Suppressor macrophage treated with lipopolysaccharide for 4 hours (primary cell): ENCODE measurements around the gene KCNH1.

ENCODE experiments used
- DNase-seq: peaks from one replicate; pipeline ENCODE4 v3.0.0-alpha.2; 2020

The KCNH1 gene

DNA sequence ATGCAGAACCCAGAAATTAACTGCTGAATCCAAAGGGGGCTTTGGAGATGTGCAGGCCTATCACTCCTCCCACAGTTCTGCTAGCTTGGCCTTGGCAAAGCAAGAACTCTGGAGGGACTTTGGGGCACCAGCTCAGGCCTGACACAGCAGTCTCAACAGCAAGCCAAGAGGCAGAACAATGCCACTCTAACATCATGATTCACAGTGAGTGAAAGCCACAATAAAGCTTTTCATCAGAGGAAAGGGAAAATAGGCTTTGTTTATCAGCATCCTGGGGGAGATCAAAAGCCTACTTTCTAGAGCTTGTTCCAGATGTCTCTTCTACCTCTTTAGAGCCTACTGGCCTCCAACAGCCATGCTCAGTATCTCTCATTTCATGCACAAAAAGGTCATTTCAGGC is 283.4 kb downstream of the KCNH1 start:
- no peak for DNase-seq

DNA sequence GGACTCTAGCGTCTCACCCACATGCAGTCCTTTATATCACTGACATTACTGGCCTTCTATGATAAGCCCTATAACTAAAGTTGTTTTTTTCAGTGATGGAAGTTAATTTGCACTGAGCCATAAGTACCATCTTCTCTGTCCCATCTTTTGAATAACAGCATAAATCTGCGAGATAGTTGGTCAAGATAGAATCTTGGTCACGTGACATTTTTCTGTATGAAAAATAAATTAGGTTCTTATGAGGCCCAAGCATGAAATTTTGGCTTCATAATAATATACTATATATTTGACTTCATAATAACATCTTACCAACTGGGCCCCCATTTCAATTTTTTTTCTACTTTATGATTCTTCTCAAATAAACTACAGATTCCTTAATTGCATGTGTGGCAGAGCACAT is 285.5 kb downstream of the KCNH1 start:
- no peak for DNase-seq

DNA sequence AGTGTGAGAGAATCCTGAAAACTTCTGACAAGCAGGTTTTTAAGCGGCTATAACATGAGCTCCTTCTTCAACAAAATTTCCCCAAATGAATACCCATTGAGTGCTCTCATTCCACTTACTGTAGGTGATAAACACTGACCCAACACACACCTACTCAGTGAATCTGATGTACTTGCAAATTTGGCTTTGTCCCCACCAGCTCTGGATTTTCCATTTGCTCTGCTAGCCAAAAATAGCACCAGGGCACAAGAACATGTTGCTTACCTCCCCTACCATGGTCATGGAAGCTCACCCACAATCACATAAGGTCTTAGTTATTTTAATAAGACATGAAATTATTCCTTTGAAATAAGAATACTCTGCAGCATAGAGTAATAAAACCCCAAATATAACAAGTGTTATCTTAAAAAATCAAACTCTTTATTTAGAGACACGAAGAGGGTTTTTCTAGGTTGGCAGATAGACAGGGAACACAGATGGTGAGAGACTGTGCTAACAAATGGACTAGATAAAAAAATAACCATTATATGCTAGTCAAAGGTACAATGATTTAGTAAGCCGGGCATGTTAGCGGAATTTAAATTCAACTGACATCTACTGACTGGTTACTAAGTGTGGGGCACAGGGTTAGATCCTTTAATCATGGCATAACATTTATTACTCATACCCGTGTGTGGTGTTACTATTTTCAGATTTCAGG is 291.9 kb downstream of the KCNH1 start:
- no peak for DNase-seq

DNA sequence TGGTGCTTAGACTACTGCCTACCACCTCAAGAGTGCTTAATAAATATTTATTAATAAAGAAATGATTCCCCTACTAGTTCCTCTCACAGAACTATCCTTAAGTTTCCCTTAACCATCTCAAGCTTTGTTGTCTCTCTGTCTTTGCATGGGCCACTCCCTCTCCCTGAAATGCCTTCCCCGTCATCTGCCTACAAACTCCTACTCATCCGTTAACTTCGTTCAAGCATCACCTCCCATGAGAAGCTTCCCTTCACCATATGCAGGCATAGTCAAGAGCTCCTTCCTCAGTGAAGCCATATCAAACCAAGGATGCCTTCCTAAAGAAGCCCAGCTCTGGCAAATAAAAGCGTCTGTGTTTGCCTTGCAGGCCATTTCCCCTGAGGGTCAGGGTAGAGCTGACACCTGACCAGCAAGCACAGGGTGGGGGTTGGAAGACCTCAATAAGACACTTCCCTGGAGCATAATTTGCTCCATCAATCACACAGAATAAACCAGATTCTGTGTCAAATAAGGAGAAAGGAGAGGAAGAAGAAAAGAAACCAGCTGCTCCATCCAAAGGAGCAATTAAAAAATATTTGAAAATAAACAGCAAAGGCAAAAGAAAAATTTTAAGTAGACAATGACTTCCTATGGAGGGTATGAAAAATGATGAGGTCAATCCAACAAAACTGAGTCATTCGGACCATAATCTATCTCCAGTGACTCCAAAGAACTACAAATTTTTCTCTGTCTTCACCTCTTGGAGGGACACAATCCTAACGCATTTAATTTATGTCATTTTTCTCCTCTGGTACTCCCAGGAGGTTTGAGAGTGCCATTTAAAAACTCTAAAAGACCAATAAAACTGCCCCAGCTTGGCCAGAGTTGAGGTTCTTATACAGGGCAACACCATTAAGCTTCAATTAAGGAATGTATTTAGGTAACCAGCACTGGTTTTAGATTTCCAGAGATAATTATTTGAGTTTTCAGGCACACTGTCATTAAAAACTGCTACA is 303.6 kb downstream of the KCNH1 start:
- DNase-seq: no peak

DNA sequence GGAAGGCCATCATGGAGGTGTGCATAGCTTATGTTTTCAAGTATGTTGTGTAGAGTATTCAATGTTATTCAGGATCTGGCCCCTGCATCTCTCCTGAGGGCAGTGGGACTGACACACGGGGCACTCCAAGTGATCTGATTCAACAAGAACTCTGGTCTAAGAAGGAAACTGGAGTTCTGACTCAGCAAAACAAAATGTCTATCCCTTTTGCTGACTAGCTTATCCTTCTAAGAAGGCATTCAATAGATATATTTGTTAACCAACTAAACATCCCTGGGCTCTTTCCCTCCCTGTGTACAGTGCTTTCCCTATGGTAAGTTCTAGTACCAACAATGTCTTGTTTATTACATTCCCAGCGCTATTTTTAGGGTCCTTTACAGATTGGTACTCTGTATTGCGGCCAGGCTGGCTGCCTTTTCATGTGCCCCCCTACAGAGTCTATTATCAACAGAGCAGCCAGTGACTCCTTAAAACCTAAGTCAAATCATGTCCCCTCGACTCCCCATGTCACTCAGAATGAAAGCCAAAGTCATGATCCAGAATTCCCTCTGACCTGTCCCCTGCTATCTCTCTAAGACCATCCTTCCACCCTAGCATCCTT is 304.9 kb downstream of the KCNH1 start:
- no peak for DNase-seq

DNA sequence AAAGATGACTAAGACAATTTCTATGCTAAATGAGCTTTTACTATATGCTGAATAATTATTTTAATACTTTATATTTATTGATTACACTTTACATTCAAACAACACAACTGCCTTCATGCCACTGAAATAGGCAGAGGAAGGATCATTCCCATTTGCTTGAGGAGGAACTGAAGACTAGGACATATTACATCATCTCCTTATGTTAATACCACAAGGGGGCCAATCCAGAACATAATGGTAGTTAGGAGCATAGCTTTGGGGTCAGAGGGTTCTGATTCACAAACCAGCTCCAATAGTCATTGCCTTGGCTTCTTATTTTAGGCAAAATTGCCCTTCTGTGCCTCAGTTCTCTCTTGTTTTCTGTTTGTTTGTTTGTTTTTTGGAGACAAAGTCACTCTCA is 306.5 kb downstream of the KCNH1 start:
- DNase-seq: no peak

DNA sequence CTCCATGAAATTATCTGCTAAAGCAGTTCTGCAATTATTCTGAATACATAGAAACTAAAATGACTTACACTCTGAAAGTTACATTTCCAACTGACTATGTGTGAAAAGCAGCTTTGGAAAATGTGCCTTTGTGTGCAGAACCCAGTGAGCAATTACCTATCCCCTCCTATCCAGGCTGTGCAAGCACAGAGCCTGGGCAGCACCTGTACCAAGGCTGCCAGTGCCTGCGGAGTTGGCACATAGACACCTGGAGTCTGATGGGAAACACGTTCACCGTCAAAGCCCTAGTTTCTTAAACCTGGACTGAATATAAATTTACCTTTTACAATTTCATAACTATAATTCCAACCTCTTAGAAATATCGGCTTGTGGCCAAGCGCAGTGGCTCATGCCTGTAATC is 307.3 kb downstream of the KCNH1 start:
- no peak for DNase-seq

DNA sequence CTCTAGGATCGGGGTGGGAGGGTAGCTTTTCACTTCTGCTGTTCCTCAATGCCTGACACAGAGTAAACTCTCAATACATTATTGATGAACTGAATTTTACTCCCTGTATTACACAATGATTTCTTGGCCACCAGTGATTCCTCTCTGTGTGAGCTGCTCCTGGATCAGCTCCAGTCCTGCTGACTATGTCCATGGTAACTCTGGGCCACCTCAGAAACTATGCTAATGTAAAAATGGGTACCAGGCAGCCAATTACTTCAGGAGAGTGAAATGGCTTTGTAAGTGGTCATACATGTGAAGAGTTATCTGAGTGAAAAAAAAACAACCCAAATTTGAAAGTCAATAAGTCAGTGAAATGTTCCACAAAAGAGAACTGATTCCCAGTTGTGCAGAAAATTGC is 311.0 kb downstream of the KCNH1 start:
- no peak for DNase-seq

DNA sequence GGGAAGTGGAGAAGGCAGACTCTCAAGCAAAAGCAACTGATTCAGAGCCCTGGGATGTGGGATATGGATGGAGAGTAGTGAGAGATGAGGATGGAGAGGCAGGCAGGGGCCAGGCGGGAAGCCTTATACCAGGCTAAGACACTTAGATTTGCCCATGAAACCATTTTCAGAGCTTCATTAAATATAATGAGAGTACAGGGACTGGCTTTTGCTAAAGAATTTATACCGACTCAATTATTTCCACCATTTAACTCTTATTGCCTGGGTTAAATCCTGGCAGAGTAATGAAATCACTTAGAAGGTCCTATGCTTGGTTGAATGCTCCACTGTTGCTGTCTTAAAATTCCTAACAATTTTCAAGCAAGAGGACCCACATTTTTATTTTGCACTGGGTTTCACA is 311.7 kb downstream of the KCNH1 start:
- no peak for DNase-seq

DNA sequence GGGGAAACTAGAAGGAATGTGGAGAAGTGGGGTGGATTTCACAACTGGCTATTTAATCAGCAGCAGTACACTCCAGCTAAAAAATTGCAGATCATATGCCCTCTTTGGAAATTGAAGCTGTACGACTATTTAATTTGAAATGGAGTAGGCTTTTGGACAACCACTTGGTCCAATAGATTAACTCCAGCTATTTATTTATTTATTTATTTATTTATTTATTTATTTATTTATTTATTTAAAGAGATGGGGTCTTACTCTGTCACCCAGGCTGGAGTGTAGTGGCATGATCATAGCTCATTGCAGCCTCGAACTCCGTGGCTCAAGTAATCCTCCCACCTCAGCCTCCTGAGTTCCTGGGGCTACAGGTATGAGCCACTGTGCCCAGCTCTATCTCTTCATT is 312.3 kb downstream of the KCNH1 start:
- no peak for DNase-seq

DNA sequence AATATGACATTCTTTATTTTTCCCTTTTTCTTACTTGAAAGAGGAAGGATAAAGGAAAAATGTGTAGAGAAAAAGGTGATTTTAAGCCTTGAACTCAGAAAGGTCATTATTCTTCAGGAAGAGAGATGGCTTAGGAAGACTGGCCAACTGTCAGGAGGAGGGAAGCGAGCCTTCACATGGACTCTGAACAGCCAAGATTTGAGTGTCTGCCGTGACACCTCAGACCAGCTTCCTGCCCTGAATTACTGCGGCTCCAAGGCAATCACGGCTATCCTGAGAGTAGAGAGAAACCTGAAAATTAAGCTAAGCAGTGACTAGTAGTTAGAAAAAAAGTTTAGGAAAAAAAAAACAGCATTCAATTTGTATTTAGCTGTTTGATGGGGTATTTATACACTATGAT is 314.7 kb downstream of the KCNH1 start:
- no peak for DNase-seq

DNA sequence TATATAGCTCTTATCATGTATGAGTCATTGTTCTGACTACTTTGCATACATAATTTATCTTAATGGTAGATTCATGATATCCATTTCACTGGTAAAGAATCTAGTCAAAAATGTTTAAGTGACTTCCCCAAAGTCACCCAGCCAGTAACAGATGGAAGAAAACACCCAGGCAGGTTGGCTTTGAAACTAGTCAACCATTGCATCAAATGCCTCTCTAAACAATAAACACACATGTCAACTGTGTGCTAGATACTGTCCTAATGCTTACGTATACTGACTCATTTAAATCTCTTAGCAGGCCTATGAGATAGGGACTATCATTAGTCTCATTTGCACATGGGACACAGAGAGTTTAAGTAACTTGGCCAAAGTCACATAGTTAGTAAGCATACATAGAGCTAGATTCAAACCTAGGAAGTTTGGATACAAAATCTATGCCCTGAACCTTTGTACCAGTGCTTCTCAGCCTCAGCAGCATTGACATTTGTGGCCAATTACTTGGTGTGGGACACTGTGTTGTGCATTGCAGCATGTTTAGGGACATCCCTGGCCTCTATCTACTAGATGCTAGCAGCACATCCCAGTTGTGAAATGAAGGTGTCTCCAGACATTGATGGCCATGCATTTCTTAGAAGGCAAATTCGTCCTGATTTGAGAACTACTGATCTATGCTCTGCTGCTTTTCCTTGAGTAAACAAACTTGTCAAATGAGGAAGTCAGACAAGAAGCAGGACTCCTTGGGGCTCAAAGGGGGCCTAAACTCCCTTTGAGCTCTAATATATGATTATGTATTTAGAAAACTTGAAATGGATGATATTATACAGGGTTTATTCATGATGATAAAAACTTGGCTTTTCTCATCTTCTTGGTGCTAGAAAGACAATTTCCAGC is 316.3 kb downstream of the KCNH1 start:
- no peak for DNase-seq

DNA sequence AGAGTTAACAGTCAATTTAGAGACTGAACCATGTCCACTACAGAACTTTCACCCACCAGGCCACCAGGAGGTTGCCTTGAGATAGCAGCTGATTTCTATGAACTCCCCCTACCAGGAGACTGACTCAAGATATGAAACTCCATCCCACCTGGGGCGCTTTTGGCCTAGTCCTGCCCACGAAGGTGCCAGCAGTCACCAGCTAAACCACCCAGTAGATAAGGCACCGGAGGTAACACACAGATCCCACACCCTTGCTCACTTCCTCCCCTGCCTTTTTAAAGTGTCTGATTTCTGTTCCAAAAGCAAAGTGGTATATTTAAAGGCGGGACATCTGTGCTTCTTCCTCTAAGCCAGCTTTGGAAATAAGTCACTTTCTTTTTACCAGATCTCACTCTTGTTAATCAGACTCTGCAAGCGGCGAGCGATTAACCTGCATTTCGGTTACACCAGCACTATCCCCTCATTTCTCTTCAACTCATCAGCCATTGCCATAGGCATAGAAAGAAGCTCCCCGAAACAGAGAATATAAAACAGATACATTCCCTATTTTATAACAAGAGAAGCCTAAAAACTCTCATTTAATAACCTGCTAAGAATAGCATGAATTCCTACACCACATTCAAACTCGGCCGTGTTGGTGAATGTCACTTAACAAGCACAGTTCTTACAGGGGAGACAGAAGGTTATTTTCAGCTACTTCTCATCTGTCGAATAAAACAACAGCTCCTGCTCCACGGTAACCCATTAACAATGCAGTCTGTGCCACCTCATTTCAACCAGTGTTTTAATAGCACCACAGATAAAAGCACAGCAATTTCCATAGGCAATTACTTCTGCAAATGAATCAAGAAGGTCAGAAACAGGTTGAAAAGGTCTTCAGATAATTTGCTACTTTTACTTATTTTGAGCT is 318.1 kb downstream of the KCNH1 start:
- DNase-seq: no peak

DNA sequence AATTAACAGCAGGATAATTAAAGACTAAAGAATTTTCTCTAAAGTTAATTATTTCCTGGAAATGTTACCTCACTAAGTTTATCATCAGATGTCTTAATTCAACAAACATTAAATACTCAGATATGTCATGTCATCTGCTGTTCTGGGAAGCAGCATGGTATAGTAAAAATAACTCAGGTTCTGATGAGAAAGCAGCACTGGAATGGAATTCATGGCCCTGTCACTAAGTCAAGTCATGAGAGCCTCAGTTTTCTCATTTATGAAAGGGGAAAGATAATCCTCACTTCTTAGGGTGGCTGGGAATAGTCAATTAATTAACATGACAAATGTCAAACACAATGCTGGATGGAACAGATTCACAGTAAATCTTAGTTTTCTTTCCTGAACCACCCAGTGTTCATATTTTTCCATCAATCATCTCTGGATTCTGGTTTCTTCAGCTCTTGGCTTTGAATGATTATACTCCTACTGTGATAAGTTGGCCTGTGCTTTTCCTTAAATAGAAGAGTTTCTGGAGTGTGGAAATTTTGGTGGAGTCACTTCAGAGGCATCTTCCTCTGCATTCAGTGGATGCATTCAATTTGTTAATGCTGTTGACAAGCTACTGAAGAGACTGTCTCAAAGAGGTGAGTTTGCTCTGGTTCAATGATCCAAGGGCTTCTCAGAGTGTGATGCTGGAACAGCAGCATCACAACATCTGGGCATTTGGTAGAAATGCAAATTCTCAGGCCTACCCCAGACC is 319.4 kb downstream of the KCNH1 start:
- no peak for DNase-seq

DNA sequence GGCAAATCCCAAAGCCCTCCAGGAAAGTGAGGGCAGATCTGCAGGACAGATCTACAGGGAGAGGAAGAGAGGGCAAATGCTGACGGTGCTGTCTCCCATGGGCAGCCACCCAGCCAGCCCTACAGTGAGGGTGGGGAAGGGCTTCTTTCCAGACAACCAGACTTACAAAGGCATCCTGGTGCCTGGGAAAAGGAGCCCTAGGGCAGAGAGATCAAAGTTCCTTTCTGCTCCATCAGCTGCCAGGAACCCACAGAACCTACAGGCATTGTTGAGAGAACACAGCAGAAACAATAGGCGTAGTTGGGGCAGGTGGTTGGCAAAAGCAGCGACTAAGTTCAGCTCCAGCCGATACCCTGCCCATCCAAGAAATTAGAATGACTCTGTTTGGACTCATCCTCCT is 332.4 kb downstream of the KCNH1 start:
- DNase-seq: no peak

DNA sequence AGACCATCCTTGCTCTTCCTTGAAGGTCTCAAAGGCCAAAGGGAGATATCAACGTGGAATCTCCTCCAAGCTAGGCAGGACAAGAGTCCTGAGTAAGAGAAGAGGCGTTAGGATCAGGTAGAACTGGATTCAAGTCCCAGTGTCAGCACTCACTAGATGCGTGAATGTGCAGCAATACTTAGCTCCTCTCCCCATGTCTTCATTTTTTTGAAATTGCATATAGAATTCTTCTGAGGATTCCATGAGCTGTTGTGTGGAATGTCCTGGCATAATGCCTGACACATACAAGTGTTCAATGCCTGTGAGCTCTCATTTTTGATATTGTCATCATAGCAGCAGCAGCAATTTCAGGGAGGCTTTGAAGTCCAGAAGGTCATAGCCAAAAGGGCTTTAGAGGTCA is 333.2 kb downstream of the KCNH1 start:
- DNase-seq: no peak

DNA sequence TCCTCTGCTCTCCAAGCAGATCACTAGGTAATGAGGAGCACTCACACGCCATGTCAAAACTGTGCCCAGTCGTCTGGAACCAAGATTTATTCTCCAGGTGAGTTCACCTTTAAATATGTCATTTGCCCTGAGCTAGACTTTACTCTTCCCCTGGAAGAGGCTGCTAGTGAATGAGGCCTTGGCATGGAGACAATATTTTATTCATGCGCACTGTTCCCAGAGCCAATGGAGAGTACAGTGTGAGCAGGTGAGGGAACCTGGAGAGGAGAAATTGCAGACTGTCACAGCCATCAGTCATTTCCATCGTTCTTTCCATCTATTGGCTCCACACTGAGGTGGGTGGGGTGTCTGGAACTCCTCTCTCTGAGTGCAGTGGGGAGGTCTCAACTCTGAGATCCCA is 333.6 kb downstream of the KCNH1 start:
- DNase-seq: no peak

DNA sequence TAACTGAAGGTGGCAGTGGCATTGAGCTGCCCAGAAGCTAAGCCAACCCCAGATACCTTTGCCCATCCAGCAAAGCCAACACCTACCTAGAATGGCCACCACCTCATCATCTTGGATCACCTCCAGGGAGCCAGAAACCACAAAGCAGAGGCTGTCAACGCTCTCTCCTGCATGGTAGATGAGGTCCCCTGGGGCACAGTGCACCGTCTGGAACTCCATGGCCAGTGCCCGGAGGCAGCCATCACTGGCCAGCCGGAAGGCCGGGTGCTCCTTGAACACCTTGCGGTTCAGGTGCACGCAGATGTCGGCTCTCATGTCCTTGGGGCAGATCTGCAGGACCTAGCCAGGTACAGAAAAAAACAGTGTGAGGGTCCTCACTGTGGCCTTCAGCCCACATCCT is 336.5 kb downstream of the KCNH1 start:
- no peak for DNase-seq

DNA sequence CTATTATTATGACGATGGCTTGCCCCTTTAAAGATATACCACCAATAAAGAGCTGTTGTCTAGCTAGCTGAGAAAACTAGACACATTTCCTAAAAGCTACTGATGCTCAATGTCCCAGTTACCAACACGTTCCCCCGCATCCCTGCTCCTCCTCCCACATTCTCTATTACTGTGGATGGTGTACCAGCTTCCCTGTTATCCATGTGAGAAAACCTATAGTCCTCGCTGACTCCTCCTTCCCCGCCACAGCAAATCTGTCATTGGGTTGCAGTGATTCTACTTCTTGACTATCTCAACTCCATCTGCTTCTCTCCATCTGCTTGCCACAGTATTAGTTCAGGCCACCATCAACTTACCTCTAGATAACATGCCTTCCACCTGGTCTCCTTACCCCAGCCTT is 337.5 kb downstream of the KCNH1 start:
- no peak for DNase-seq

DNA sequence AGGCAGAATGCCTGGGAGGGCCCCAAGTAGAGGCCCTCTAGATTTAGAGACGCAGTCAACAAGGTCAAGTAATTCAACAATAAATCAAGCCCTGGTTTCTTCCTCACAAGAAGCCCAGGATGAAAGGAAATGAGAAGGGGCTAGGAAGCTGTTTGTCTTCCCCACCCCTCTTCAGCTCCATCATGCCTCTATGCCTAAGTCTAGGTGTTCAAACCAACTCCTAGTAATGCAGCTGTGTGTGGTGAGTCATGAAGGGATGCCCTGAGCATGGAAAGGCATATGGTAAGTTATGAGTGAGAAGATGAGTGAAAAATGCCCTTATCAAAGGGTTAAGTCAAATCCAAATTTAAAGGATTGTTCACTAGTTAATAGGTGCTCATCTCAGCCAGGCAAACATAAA is 339.5 kb downstream of the KCNH1 start:
- no peak for DNase-seq
